Measurements from ENCODE around the gene ANKRD39.

ANKRD39 gene

DNA sequence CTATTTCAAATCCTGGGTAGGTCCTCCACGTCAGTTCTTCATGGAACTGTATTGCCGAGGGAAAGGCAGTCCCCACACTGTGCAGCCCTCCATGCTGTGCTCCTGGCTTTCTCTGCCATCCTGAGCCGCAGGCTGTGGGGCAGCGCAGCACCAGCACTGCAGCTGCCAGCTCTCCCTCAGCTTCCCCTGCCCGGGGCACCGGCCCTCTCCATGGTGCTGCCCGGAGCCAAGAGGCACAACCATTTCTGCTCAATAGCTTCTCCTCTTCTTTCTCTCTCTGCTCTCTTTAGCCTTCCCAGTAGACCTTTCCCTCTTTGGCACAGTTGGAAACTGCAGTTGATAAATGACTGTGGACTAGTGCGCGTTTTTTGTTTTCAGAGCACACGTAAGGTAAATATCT is 26.1 kb downstream of the ANKRD39 start:
- H3K9ac ChIP-seq (ENCODE audit: low read depth, low read length), result no peak overlapping the region
- H3K4me1 ChIP-seq (ENCODE audit: control insufficient read depth, insufficient read depth, low read length), result peaks cover 14% of the 10 kb centered on the region
- H3K9me3 ChIP-seq (replicated peaks; ENCODE audit: low read length), result no peaks in the 10 kb centered on the region
- H3K36me3 ChIP-seq (ENCODE audit: insufficient read depth, low read length), result peaks cover 8% of the 10 kb centered on the region
- H3K4me3 ChIP-seq (ENCODE audit: low read length), result no peak overlapping the region
- H3K4me2 ChIP-seq (ENCODE audit: low read length), result no peak overlapping the region
- no peaks in the 10 kb centered on the region for H3K27me3 ChIP-seq (ENCODE audit: control insufficient read depth, insufficient read depth, low read length)

DNA sequence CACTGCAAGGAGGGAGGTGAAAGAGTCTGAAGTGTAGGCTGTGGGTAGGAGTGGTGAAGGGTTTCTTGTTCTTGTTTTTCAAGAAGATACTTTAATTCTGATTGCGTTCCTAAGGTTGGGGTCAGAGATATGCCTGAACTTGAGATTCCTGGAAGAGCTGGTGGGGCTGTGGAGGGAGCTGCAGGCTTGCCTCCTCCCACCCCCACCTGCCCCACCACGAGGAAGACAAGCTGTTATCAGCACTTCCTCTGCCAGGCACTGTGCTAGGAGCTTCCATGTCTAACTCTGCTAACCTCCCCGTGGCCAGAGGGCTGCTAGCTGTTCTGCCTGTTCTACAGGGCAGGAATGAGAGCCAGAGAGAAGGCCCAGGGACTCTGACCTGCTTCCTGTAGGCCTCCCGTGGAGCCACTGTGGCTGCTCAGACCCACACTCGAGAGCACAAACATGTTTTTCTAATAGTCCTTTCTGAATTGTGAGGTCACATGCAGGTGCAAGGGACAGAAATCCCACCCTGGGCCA is 27.7 kb downstream of the ANKRD39 start:
- no peaks in the 10 kb centered on the region for H3K27me3 ChIP-seq (ENCODE audit: control insufficient read depth, insufficient read depth, low read length)
- H3K4me1 ChIP-seq (ENCODE audit: control insufficient read depth, insufficient read depth, low read length), result peaks cover 14% of the 10 kb centered on the region
- H3K36me3 ChIP-seq (ENCODE audit: insufficient read depth, low read length), result peaks cover 9% of the 10 kb centered on the region
- no peak overlapping the region for H3K4me2 ChIP-seq (ENCODE audit: low read length)
- no peak overlapping the region for H3K9ac ChIP-seq (ENCODE audit: low read depth, low read length)
- no peaks in the 10 kb centered on the region for H3K9me3 ChIP-seq (replicated peaks; ENCODE audit: low read length)
- H3K4me3 ChIP-seq (ENCODE audit: low read length), result no peak overlapping the region

GRCh38 chr2:96828874-96829273 is 28.9 kb downstream of the ANKRD39 start:
- no peak overlapping the region for H3K4me3 ChIP-seq (ENCODE audit: low read length)
- no peaks in the 10 kb centered on the region for H3K9me3 ChIP-seq (replicated peaks; ENCODE audit: low read length)
- H3K4me2 ChIP-seq (ENCODE audit: low read length), result no peak overlapping the region
- no peak overlapping the region for H3K9ac ChIP-seq (ENCODE audit: low read depth, low read length)
- H3K27me3 ChIP-seq (ENCODE audit: control insufficient read depth, insufficient read depth, low read length), result no peaks in the 10 kb centered on the region
- H3K36me3 ChIP-seq (ENCODE audit: insufficient read depth, low read length), result peaks cover 9% of the 10 kb centered on the region
- H3K4me1 ChIP-seq (ENCODE audit: control insufficient read depth, insufficient read depth, low read length), result peaks cover 14% of the 10 kb centered on the region

DNA sequence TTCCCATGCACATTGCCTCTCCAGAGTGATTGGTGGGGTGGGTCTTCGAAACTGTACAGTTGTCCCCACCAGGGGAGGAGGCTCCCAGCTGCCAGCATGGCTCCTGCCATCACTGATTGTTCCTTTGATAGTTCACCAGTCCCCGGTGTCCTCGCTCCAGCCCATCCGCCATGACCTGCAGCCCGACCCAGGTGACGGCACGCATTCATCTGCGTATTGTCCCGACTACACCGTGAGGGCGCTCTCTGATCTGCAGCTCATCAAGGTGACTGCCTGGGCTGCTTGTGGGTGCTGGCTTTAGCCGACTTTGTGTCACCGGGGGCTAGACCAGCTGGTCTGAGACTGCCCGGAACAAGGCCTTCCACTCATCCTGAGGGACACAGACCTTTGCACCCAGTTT is 29.4 kb downstream of the ANKRD39 start:
- H3K36me3 ChIP-seq (ENCODE audit: insufficient read depth, low read length), result peaks cover 9% of the 10 kb centered on the region
- H3K9me3 ChIP-seq (replicated peaks; ENCODE audit: low read length), result no peaks in the 10 kb centered on the region

GRCh38 chr2:96826546-96827278 is 31.1 kb downstream of the ANKRD39 start:
- no peaks in the 10 kb centered on the region for H3K4me1 ChIP-seq (ENCODE audit: control insufficient read depth, insufficient read depth, low read length)
- H3K27me3 ChIP-seq (ENCODE audit: control insufficient read depth, insufficient read depth, low read length), result no peaks in the 10 kb centered on the region
- no peaks in the 10 kb centered on the region for H3K9me3 ChIP-seq (replicated peaks; ENCODE audit: low read length)
- H3K36me3 ChIP-seq (ENCODE audit: insufficient read depth, low read length), result peaks cover 9% of the 10 kb centered on the region
- H3K4me3 ChIP-seq (ENCODE audit: low read length), result no peak overlapping the region
- H3K9ac ChIP-seq (ENCODE audit: low read depth, low read length), result no peak overlapping the region
- H3K4me2 ChIP-seq (ENCODE audit: low read length), result no peak overlapping the region

More for the DNA sequence above, 29.4 kb downstream of the ANKRD39 start:
- Histone ChIP-seq H3K27me3 (ENCODE audit: control insufficient read depth, insufficient read depth, low read length) (no peaks in the 10 kb centered on the region), H3K4me3 (ENCODE audit: low read length) (no peak overlapping the region), H3K9ac (ENCODE audit: low read depth, low read length) (no peak overlapping the region), H3K4me2 (ENCODE audit: low read length) (no peak overlapping the region), H3K4me1 (ENCODE audit: control insufficient read depth, insufficient read depth, low read length) (peaks cover 12% of the 10 kb centered on the region)

GRCh38 chr2:96825057-96825456 is 32.8 kb downstream of the ANKRD39 start:
- H3K4me3 ChIP-seq (ENCODE audit: low read length), result no peak overlapping the region
- peaks cover 9% of the 10 kb centered on the region for H3K36me3 ChIP-seq (ENCODE audit: insufficient read depth, low read length)
- H3K27me3 ChIP-seq (ENCODE audit: control insufficient read depth, insufficient read depth, low read length), result no peaks in the 10 kb centered on the region
- no peak overlapping the region for H3K4me2 ChIP-seq (ENCODE audit: low read length)
- no peaks in the 10 kb centered on the region for H3K9me3 ChIP-seq (replicated peaks; ENCODE audit: low read length)
- no peak overlapping the region for H3K9ac ChIP-seq (ENCODE audit: low read depth, low read length)
- H3K4me1 ChIP-seq (ENCODE audit: control insufficient read depth, insufficient read depth, low read length), result no peaks in the 10 kb centered on the region

GRCh38 chr2:96824079-96824870 is 33.5 kb downstream of the ANKRD39 start:
- Histone ChIP-seq H3K9ac (ENCODE audit: low read depth, low read length) (no peak overlapping the region), H3K4me2 (ENCODE audit: low read length) (no peak overlapping the region), H3K36me3 (ENCODE audit: insufficient read depth, low read length) (peaks cover 9% of the 10 kb centered on the region), H3K4me1 (ENCODE audit: control insufficient read depth, insufficient read depth, low read length) (no peaks in the 10 kb centered on the region), H3K4me3 (ENCODE audit: low read length) (no peak overlapping the region), H3K27me3 (ENCODE audit: control insufficient read depth, insufficient read depth, low read length) (no peaks in the 10 kb centered on the region), H3K9me3 (replicated peaks; ENCODE audit: low read length) (no peaks in the 10 kb centered on the region)

GRCh38 chr2:96823198-96823597 is 34.6 kb downstream of the ANKRD39 start:
- Histone ChIP-seq H3K36me3 (ENCODE audit: insufficient read depth, low read length) (peaks cover 4% of the 10 kb centered on the region), H3K27me3 (ENCODE audit: control insufficient read depth, insufficient read depth, low read length) (no peaks in the 10 kb centered on the region), H3K4me3 (ENCODE audit: low read length) (no peak overlapping the region), H3K4me2 (ENCODE audit: low read length) (no peak overlapping the region), H3K9ac (ENCODE audit: low read depth, low read length) (no peak overlapping the region), H3K9me3 (replicated peaks; ENCODE audit: low read length) (no peaks in the 10 kb centered on the region), H3K4me1 (ENCODE audit: control insufficient read depth, insufficient read depth, low read length) (no peaks in the 10 kb centered on the region)

DNA sequence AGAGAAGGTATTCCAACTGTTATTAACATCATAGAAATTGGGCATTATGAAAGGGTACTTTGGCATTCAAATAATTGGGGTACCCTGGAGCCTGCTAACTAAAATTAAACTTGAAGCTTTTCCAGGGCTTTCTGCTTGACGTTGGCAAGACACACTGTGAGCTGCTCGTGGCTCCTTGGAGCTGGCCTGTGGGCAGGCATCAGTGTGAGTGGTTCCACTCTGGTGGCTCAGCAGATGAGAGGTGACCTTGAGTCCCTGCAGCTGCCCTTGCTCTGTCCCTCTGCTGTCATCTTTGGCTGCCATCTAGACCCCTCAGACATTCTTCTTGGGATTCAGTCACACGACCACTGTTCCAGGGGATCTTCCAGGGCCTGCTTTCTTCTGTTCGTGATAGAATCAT is 35.0 kb downstream of the ANKRD39 start:
- no peak overlapping the region for H3K9ac ChIP-seq (ENCODE audit: low read depth, low read length)
- no peaks in the 10 kb centered on the region for H3K9me3 ChIP-seq (replicated peaks; ENCODE audit: low read length)
- H3K4me2 ChIP-seq (ENCODE audit: low read length), result no peak overlapping the region
- peaks cover 4% of the 10 kb centered on the region for H3K36me3 ChIP-seq (ENCODE audit: insufficient read depth, low read length)
- no peaks in the 10 kb centered on the region for H3K27me3 ChIP-seq (ENCODE audit: control insufficient read depth, insufficient read depth, low read length)
- peaks cover 1% of the 10 kb centered on the region for H3K4me1 ChIP-seq (ENCODE audit: control insufficient read depth, insufficient read depth, low read length)
- H3K4me3 ChIP-seq (ENCODE audit: low read length), result no peak overlapping the region

DNA sequence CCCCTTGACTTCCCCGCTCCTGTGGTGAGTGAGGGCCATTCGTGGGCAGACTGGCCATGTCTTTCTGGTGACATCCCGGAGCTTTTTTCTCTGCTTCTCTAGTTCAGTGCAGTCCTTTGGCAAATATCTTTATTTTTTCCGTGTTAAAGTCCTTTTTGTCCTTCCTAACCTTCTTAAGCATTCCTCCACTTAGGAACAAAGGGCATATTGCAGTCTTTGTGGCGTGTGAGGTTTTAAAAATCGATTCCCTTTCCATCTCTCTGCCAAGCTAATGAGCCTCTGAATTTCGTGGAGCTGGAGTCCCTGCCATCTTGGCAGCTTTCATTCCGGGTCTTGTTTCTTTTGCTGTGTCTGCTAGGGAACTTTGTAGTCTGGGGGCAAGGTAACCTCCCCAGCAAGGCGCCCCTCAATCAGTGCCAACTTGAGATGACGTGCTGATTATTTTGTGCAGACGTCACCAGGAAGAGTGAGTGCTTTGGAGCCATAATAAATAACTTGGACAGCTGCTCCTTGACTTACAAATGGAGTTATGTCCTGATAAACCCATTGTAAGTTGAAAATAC is 36.6 kb downstream of the ANKRD39 start:
- Histone ChIP-seq H3K4me3 (ENCODE audit: low read length) (no peak overlapping the region), H3K9me3 (replicated peaks; ENCODE audit: low read length) (no peaks in the 10 kb centered on the region), H3K36me3 (ENCODE audit: insufficient read depth, low read length) (no peaks in the 10 kb centered on the region), H3K9ac (ENCODE audit: low read depth, low read length) (no peak overlapping the region), H3K27me3 (ENCODE audit: control insufficient read depth, insufficient read depth, low read length) (no peaks in the 10 kb centered on the region), H3K4me1 (ENCODE audit: control insufficient read depth, insufficient read depth, low read length) (peaks cover 12% of the 10 kb centered on the region), H3K4me2 (ENCODE audit: low read length) (no peak overlapping the region)

GRCh38 chr2:96819876-96820511 is 37.8 kb downstream of the ANKRD39 start:
- Histone ChIP-seq H3K36me3 (ENCODE audit: insufficient read depth, low read length) (no peaks in the 10 kb centered on the region), H3K4me3 (ENCODE audit: low read length) (no peak overlapping the region), H3K4me1 (ENCODE audit: control insufficient read depth, insufficient read depth, low read length) (peaks cover 17% of the 10 kb centered on the region), H3K27me3 (ENCODE audit: control insufficient read depth, insufficient read depth, low read length) (no peaks in the 10 kb centered on the region), H3K4me2 (ENCODE audit: low read length) (no peak overlapping the region), H3K9me3 (replicated peaks; ENCODE audit: low read length) (no peaks in the 10 kb centered on the region), H3K9ac (ENCODE audit: low read depth, low read length) (no peak overlapping the region)

Data from skeletal muscle satellite cell (primary cell).